MCF 10A (cell line): ENCODE data around the gene DTL. TPM values are rescaled to one million over a fixed set of nuclear protein-coding genes. Genes with fewer than 3 reads are reported as not detected.

Source experiments
- BruUV-seq: library from RNA; stranded (reverse); fragments of 400-500 nt; replicated peaks from 2 replicates; lab custom pipeline; 2021; lab: Mats Ljungman, UMichigan
- CTCF ChIA-PET: fragments of 300-600 bp; sonication (Branson Sonifier 250); formaldehyde crosslinking; extraction: SDS; loops from one replicate; lab custom pipeline; 2021; ENCODE audit warnings: antibody characterized with exemption, inconsistent platforms; lab: Yijun Ruan, JAX
- POLR2A ChIA-PET: fragments of 300-600, 350-650 bp; sonication (Branson Sonifier 250); formaldehyde crosslinking; extraction: SDS; loops from one replicate; lab custom pipeline; 2020; ENCODE audit warnings: antibody characterized with exemption, inconsistent platforms; lab: Yijun Ruan, JAX
- DNase-seq: peaks from one replicate; pipeline ENCODE4 v3.0.0-alpha.2; 2018; ENCODE audit not compliant: unreplicated experiment
- H3K27ac Mint-ChIP-seq: one replicate; pipeline ENCODE4 v1.8.0; 2022; ENCODE audit warnings: mild to moderate bottlenecking, low read depth, mixed read lengths; ENCODE audit not compliant: unreplicated experiment
- H3K27me3 Mint-ChIP-seq: one replicate; pipeline ENCODE4 v1.8.0; 2022; ENCODE audit warnings: mixed read lengths; ENCODE audit not compliant: insufficient read depth, unreplicated experiment
- H3K36me3 Mint-ChIP-seq: one replicate; pipeline ENCODE4 v1.8.0; 2022; ENCODE audit warnings: mild to moderate bottlenecking, moderate library complexity, mixed read lengths; ENCODE audit not compliant: insufficient read depth, unreplicated experiment
- H3K4me1 Mint-ChIP-seq: one replicate; pipeline ENCODE4 v1.8.0; 2022; ENCODE audit warnings: mixed read lengths; ENCODE audit not compliant: insufficient read depth, unreplicated experiment
- H3K4me3 Mint-ChIP-seq: one replicate; pipeline ENCODE4 v1.8.0; 2022; ENCODE audit warnings: mild to moderate bottlenecking, moderate library complexity, mixed read lengths; ENCODE audit not compliant: unreplicated experiment
- H3K9me3 Mint-ChIP-seq: one replicate; pipeline ENCODE4 v1.8.0; 2022; ENCODE audit warnings: mixed read lengths; ENCODE audit not compliant: unreplicated experiment
- intact Hi-C: fragments of 100-400 bp; cut with micrococcal nuclease; formaldehyde crosslinking; loops from 2 replicates; pipeline ENCODE4 v1.14.1; 2022
- total RNA-seq: library from RNA; stranded (reverse); gene quantifications from 2 replicates; pipeline ENCODE4 v1.2.3, GENCODE V29; 2022
- TF ChIP-seq, protein P1 (sequence below): fragments of 200-600 bp; IDR thresholded peaks from one replicate; pipeline ENCODE4 v1.8.0; 2022; ENCODE audit warnings: antibody characterized with exemption, mild to moderate bottlenecking; ENCODE audit not compliant: unreplicated experiment

DTL gene
- total RNA-seq, 1 experiment from 2014 or later = 34.4 TPM

DNA sequence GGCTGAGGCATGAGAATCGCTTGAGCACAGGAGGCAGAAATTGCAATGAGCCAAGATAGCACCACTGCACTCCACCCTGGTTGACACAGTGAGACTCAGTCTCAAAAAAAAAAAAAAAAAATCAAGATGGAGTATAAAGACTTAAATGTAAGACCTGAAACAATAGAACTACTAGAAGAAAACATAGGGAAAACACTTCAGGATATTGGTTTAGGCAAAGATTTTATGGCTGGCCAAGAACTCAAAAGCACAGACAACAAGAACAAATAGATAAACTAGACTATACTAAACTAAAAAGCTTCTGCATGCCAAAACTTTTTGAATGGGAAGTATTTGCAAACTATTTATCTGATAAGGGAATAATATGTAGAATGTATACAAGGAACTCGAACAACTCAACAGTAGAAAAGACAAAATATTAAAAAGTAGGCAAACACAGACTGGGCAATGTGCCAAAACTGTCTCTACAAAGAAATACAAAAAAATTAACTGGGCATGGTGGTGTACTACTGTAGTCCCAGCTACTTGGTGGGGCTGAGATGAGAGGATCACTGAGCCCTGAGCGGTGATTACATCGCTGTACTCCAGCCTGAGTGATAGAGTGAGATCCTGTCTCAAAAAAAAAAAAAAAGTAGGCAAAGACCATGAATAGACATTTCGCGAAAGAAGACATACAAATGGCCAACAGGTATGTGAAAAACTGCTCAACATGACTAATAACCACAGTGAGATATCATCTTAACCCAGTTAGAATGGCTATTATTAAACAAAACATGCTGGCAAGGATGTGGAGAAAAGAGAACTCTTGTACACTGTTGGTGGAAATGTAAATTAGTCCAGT, 25.3 kb downstream of the DTL start:
- TF ChIP-seq, protein P1, sequence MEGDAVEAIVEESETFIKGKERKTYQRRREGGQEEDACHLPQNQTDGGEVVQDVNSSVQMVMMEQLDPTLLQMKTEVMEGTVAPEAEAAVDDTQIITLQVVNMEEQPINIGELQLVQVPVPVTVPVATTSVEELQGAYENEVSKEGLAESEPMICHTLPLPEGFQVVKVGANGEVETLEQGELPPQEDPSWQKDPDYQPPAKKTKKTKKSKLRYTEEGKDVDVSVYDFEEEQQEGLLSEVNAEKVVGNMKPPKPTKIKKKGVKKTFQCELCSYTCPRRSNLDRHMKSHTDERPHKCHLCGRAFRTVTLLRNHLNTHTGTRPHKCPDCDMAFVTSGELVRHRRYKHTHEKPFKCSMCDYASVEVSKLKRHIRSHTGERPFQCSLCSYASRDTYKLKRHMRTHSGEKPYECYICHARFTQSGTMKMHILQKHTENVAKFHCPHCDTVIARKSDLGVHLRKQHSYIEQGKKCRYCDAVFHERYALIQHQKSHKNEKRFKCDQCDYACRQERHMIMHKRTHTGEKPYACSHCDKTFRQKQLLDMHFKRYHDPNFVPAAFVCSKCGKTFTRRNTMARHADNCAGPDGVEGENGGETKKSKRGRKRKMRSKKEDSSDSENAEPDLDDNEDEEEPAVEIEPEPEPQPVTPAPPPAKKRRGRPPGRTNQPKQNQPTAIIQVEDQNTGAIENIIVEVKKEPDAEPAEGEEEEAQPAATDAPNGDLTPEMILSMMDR = no peak
- ChIA-PET CTCF (interaction anchor here (0.6 to 6.2 kb wide), 16 partner anchors 11 to 416 kb away, joined by 3 to 88 read pairs (median 8); partner anchors contain the start of genes DTL and INTS7), POLR2A (interaction anchor here (0.6 to 1.3 kb wide), 6 partner anchors 9 to 395 kb away, joined by 3 to 4 read pairs (median 3); partner anchors contain the start of genes INTS7 and NEK2)
- no peak overlapping the region for H3K4me3 Mint-ChIP-seq
- H3K36me3 Mint-ChIP-seq = peaks cover 25% of the 10 kb centered on the region
- DNase-seq = no peak
- intact Hi-C loops = no loop called here
- no peak overlapping the region for H3K27ac Mint-ChIP-seq
- peaks cover 12% of the 10 kb centered on the region for H3K4me1 Mint-ChIP-seq
- BruUV-seq = no TSS peak
- H3K9me3 Mint-ChIP-seq = peaks cover 14% of the 10 kb centered on the region
- no peaks in the 10 kb centered on the region for H3K27me3 Mint-ChIP-seq

DNA sequence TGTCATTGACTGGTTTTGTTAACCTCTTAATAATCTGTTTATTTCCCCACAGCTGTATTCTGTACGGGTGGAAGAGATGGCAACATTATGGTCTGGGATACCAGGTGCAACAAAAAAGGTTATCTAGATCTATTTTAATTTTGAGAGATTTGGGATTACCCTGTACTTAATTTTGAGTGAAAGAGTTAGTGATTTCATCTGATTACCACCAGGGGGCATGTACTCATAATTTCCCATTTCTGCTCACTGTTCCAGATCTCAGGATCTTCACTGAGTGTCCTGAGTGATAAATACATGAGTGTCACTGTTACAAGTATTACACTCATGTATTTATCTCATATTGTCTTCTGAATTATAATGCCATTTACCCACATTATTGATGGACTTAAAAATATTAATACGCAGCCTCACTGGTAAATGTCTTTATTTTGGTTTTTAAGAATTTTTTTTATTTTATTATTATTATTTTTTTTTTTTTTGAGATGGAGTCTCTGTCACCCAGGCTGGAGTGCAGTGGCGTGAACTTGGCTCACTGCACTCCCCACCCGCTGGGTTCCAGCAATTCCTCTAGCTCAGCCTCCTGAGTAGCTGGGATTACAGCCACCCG, 27.4 kb downstream of the DTL start:
- peaks cover 5% of the 10 kb centered on the region for H3K9me3 Mint-ChIP-seq
- H3K27ac Mint-ChIP-seq = no peak overlapping the region
- peak; percentile 73 for DNase-seq
- H3K27me3 Mint-ChIP-seq = no peaks in the 10 kb centered on the region
- no TSS peak for BruUV-seq
- ChIA-PET CTCF (interaction anchor here (0.6 to 6.2 kb wide), 88 partner anchors 9 to 1110 kb away, joined by 3 to 252 read pairs (median 4); partner anchors contain the start of genes DTL and INTS7), POLR2A (interaction anchor here (1.1 to 2.6 kb wide), 6 partner anchors 8 to 545 kb away, joined by 3 to 13 read pairs (median 6); partner anchors contain the start of genes ATF3, DTL and INTS7)
- H3K4me3 Mint-ChIP-seq = no peak overlapping the region
- TF ChIP-seq, protein P1 = peak; percentile 84
- intact Hi-C loops = loop anchor here (1.0 to 2.0 kb wide), 5 partner anchors 51 to 393 kb away; no protein-coding TSS in a partner anchor
- peaks cover 12% of the 10 kb centered on the region for H3K4me1 Mint-ChIP-seq
- peaks cover 29% of the 10 kb centered on the region for H3K36me3 Mint-ChIP-seq

DNA sequence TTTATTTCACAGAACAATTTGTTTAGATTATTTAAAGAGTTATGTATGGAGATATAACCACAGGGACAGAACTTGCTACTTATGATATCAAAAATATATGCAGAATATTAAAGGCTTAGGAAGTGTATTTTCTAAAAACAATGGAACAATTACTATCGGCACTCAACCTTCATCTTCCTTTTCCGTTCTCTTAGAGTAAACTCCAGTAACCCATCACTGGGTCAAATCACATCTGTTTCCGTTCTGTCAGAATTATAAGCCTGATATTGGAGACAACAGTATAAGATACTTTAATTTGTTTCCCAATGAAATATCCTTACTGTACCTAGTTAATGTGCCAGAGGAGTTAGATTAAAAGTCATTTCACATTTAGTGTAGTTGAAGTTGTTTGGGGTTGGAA, 32.2 kb downstream of the DTL start:
- ChIA-PET POLR2A (interaction anchor here (1.2 kb wide), 1 partner anchor 32 kb away, joined by 5 read pairs; the partner anchor contains the start of genes DTL and INTS7), CTCF (interaction anchor here (1.2 to 2.6 kb wide), 5 partner anchors 33 to 388 kb away, joined by 4 to 29 read pairs (median 11); no protein-coding TSS in a partner anchor)
- H3K4me1 Mint-ChIP-seq = no peaks in the 10 kb centered on the region
- no peak overlapping the region for H3K27ac Mint-ChIP-seq
- BruUV-seq = no TSS peak
- no peaks in the 10 kb centered on the region for H3K9me3 Mint-ChIP-seq
- no peaks in the 10 kb centered on the region for H3K27me3 Mint-ChIP-seq
- intact Hi-C loops = no loop called here
- H3K4me3 Mint-ChIP-seq = no peak overlapping the region
- TF ChIP-seq, protein P1 = no peak
- peaks cover 25% of the 10 kb centered on the region for H3K36me3 Mint-ChIP-seq
- no peak for DNase-seq
